HCT116 (cell line): ENCODE data around the gene KCND2. TPM values are rescaled to one million over a fixed set of nuclear protein-coding genes. Genes with fewer than 3 reads are reported as not detected.

Experiments
- ATAC-seq: fragments of 200-7000 bp; cut with Tn5 transposase; 2 replicates; pipeline ENCODE4 v1.9.1; 2020; ENCODE audit warnings: mild to moderate bottlenecking, moderate library complexity
- BruUV-seq: library from RNA; stranded (reverse); fragments of 400-500 nt; replicated peaks from 2 replicates; lab custom pipeline; 2021; lab: Mats Ljungman, UMichigan
- CTCF ChIA-PET: fragments of 300-600 bp; sonication (Branson Sonifier 250); formaldehyde crosslinking; loops from one replicate; lab custom pipeline; 2021; ENCODE audit warnings: antibody characterized with exemption; lab: Charles Lee
- POLR2A ChIA-PET: fragments of 300-600, 350-600 bp; sonication (Branson Sonifier 250); formaldehyde crosslinking; loops from one replicate; lab custom pipeline; 2021; ENCODE audit warnings: antibody characterized with exemption; lab: Charles Lee
- RAD21 ChIA-PET, 2 experiments: fragments of 300-600 bp; sonication (Branson Sonifier 250); formaldehyde crosslinking; loops; one replicate each; lab custom pipeline; 2023; ENCODE audit warnings: low total read pairs in 2 of 2; ENCODE audit not compliant: uncharacterized antibody in 2 of 2, unreplicated experiment in 2 of 2, low non-redundant PET in 1 of 2; lab: Charles Lee
- DNase-seq: peaks from one replicate; pipeline ENCODE4 v3.0.0-alpha.2; 2010; ENCODE audit warnings: low read depth, low spot score
- H2AFZ ChIP-seq: fragments of 200-600 bp; shearing (Covaris generic), sonication (generic); 2 replicates; pipeline ENCODE4 v1.6.1; 2017; ENCODE audit warnings: low read depth, mixed run types, mixed read lengths, antibody characterized with exemption, low read length; ENCODE audit not compliant: poor library complexity, severe bottlenecking
- H3K27ac ChIP-seq: 2 replicates; pipeline ENCODE4 v1.5.1; 2012; ENCODE audit warnings: low read depth, low read length
- H3K27me3 ChIP-seq: fragments of 200-600 bp; sonication (generic); 2 replicates; pipeline ENCODE4 v1.6.1; 2016; ENCODE audit warnings: mixed run types, low read length, mixed read lengths; ENCODE audit not compliant: insufficient read depth
- H3K36me3 ChIP-seq, 2 experiments: fragments of 200-500 bp in 1 of 2; fragments of 200-600 bp in 1 of 2; sonication (Bioruptor generic) in 1 of 2; sonication (generic) in 1 of 2; 2 replicates each; pipeline versions ENCODE4 v1.5.1 to v1.6.1; 2014 to 2016; ENCODE audit warnings: low read length in 2 of 2, inconsistent platforms in 1 of 2, mixed read lengths in 1 of 2, mixed run types in 1 of 2; ENCODE audit not compliant: insufficient read depth in 2 of 2, control insufficient read depth in 1 of 2
- H3K4me1 ChIP-seq, 2 experiments: fragments of 200-600 bp in 1 of 2; sonication (generic) in 1 of 2; 2 replicates each; pipeline versions ENCODE4 v1.5.1 to v1.6.1; 2012 to 2017; ENCODE audit warnings: low read length in 2 of 2, inconsistent platforms in 1 of 2, mild to moderate bottlenecking in 1 of 2, mixed read lengths in 1 of 2, mixed run types in 1 of 2, moderate library complexity in 1 of 2; ENCODE audit not compliant: insufficient read depth in 2 of 2, control insufficient read depth in 1 of 2
- H3K4me2 ChIP-seq: fragments of 200-600 bp; sonication (generic); 2 replicates; pipeline ENCODE4 v1.6.1; 2017; ENCODE audit warnings: mixed run types, low read length, mixed read lengths
- H3K4me3 ChIP-seq, 2 experiments: fragments of 200-600 bp in 1 of 2; sonication (generic) in 1 of 2; replicated peaks in 1 of 2; 2 replicates each; pipeline ENCODE4 v1.5.1; 2011 to 2016; ENCODE audit warnings: low read length in 2 of 2, control low read depth in 1 of 2, low read depth in 1 of 2, mild to moderate bottlenecking in 1 of 2, mixed read lengths in 1 of 2, mixed run types in 1 of 2
- H3K79me2 ChIP-seq: fragments of 200-600 bp; sonication (generic); 2 replicates; pipeline ENCODE4 v1.6.1; 2017; ENCODE audit warnings: mild to moderate bottlenecking, mixed run types, low read length, moderate library complexity, mixed read lengths; ENCODE audit not compliant: insufficient read depth
- H3K9ac ChIP-seq: fragments of 200-600 bp; sonication (generic); 2 replicates; pipeline ENCODE4 v1.6.1; 2016; ENCODE audit warnings: low read length, mixed read lengths
- H3K9me2 ChIP-seq: fragments of 200-600 bp; sonication (generic), shearing (Covaris generic); 2 replicates; pipeline ENCODE4 v1.6.1; 2017; ENCODE audit warnings: mixed run types, mild to moderate bottlenecking, moderate library complexity; ENCODE audit not compliant: insufficient read depth
- H3K9me3 ChIP-seq, 2 experiments: fragments of 200-500 bp in 1 of 2; fragments of 200-600 bp in 1 of 2; sonication (Bioruptor generic) in 1 of 2; sonication (generic) in 1 of 2; 2 replicates each; pipeline ENCODE4 v1.6.1; 2014 to 2017; ENCODE audit warnings: low read length in 2 of 2, mixed read lengths in 2 of 2, inconsistent platforms in 1 of 2, low read depth in 1 of 2, mild to moderate bottlenecking in 1 of 2, mixed run types in 1 of 2, moderate library complexity in 1 of 2; ENCODE audit not compliant: control insufficient read depth in 1 of 2, insufficient read depth in 1 of 2
- H4K20me1 ChIP-seq: fragments of 200-600 bp; sonication (generic), shearing (Covaris generic); 2 replicates; pipeline ENCODE4 v1.6.1; 2017; ENCODE audit warnings: mixed run types, mild to moderate bottlenecking, moderate library complexity; ENCODE audit not compliant: insufficient read depth
- ATF3 ChIP-seq: IDR thresholded peaks from 2 replicates; pipeline ENCODE4 v1.6.1; 2012
- ELF1 ChIP-seq: IDR thresholded peaks from 2 replicates; pipeline ENCODE4 v1.6.1; 2012; ENCODE audit warnings: low read depth, borderline replicate concordance
- JUND ChIP-seq: IDR thresholded peaks from 2 replicates; pipeline ENCODE4 v1.6.1; 2012
- POLR2AphosphoS5 ChIP-seq: IDR thresholded peaks from 2 replicates; pipeline ENCODE4 v1.6.1; 2011; ENCODE audit warnings: mild to moderate bottlenecking, low read depth, low read length, moderate library complexity
- REST ChIP-seq: IDR thresholded peaks from 2 replicates; pipeline ENCODE4 v1.6.1; 2012; ENCODE audit warnings: low read depth
- SIN3A ChIP-seq: IDR thresholded peaks from 2 replicates; pipeline ENCODE4 v1.6.1; 2012; ENCODE audit warnings: low read depth
- SRF ChIP-seq: IDR thresholded peaks from 2 replicates; pipeline ENCODE4 v1.6.1; 2012; ENCODE audit warnings: low read depth
- ZBTB33 ChIP-seq: IDR thresholded peaks from 2 replicates; pipeline ENCODE4 v1.6.1; 2011; ENCODE audit warnings: mild to moderate bottlenecking, low read length, moderate library complexity; ENCODE audit not compliant: insufficient replicate concordance; ENCODE audit errors: extremely low read depth
- ZNF274 ChIP-seq: fragments of 200-500 bp; sonication (Bioruptor generic); IDR thresholded peaks from 2 replicates; pipeline ENCODE4 v1.6.1; 2014; ENCODE audit warnings: mild to moderate bottlenecking, low read depth, low read length, inconsistent platforms
- intact Hi-C: fragments of 100-400 bp; cut with micrococcal nuclease; formaldehyde crosslinking; loops from 2 replicates; pipeline ENCODE4 v1.10.0; 2022
- total RNA-seq: library from RNA; stranded (reverse); gene quantifications from one replicate; pipeline ENCODE4 v1.2.1, GENCODE V29; 2021; ENCODE audit not compliant: unreplicated experiment

The KCND2 gene
- total RNA-seq, 1 experiment from 2014 or later: 0.05 TPM

GRCh38 chr7:120760050-120760449 is 487.1 kb downstream of the KCND2 start:
- RAD21 ChIA-PET: no interaction called here
- no peaks in the 10 kb centered on the region for H3K27me3 ChIP-seq
- TF ChIP-seq ZBTB33: no peak
- TF ChIP-seq ELF1: no peak
- TF ChIP-seq JUND: no peak
- TF ChIP-seq ATF3: no peak
- TF ChIP-seq ZNF274: no peak
- no peak for TF ChIP-seq POLR2AphosphoS5
- TF ChIP-seq SRF: no peak
- TF ChIP-seq REST: no peak
- no peak for TF ChIP-seq SIN3A
- TF ChIP-seq, all 23 proteins: peak for 0
- Histone ChIP-seq H3K36me3 (no peaks in the 10 kb centered on the region), H3K4me2 (no peak overlapping the region), H4K20me1 (no peaks in the 10 kb centered on the region), H3K27ac (no peak overlapping the region), H3K9ac (no peak overlapping the region), H3K4me3 (no peak overlapping the region), H2AFZ (no peak overlapping the region), H3K9me3 (no peaks in the 10 kb centered on the region), H3K4me1 (peaks cover 0 to 4% of the 10 kb centered on the region in 2 experiments; a peak in 1 of 4 replicates), H3K79me2 (no peaks in the 10 kb centered on the region), H3K9me2 (peaks cover 3% of the 10 kb centered on the region; the same call in 1 of the 2 replicates)
- no TSS peak for BruUV-seq
- ChIA-PET POLR2A (interaction anchor here (0.6 kb wide), 1 partner anchor 190 kb away, joined by 3 read pairs; the partner anchor contains the start of gene ING3), CTCF (no interaction called here)
- ATAC-seq (no peak), DNase-seq (no peak)
- intact Hi-C loops: no loop called here
